MM.1S (cell line): ENCODE measurements around the gene EVI5.

Experiments used
- DNase-seq: peaks from one replicate; pipeline ENCODE4 v3.0.0-alpha.2; 2015
- H2AFZ ChIP-seq: fragments of 300-600 bp; sonication (generic); 2 replicates; pipeline ENCODE4 v1.6.0; 2016; ENCODE audit warnings: antibody characterized with exemption, low read length
- H3F3A ChIP-seq: fragments of 300-600 bp; sonication (generic); 2 replicates; pipeline ENCODE4 v1.6.1; 2016; ENCODE audit warnings: mild to moderate bottlenecking, antibody characterized with exemption, low read length, moderate library complexity, mixed read lengths; ENCODE audit not compliant: insufficient read depth
- H3K27ac ChIP-seq: fragments of 300-600 bp; sonication (generic); 2 replicates; pipeline ENCODE4 v1.5.1; 2016; ENCODE audit warnings: mild to moderate bottlenecking, low read length
- H3K27me3 ChIP-seq: fragments of 300-600 bp; sonication (generic); replicated peaks from 2 replicates; pipeline ENCODE4 v1.6.0; 2016; ENCODE audit warnings: low read length; ENCODE audit not compliant: insufficient read depth
- H3K36me3 ChIP-seq: fragments of 300-600 bp; sonication (generic); replicated peaks from 2 replicates; pipeline ENCODE4 v1.6.1; 2016; ENCODE audit warnings: mild to moderate bottlenecking, low read length, mixed read lengths; ENCODE audit not compliant: insufficient read depth
- H3K4me1 ChIP-seq: fragments of 300-600 bp; sonication (generic); 2 replicates; pipeline ENCODE4 v1.6.1; 2016; ENCODE audit warnings: low read length, mixed read lengths
- H3K4me2 ChIP-seq: fragments of 300-600 bp; sonication (generic); 2 replicates; pipeline ENCODE4 v1.6.0; 2016; ENCODE audit warnings: low read depth, low read length
- H3K4me3 ChIP-seq: fragments of 300-600 bp; sonication (generic); 2 replicates; pipeline ENCODE4 v1.5.1; 2016; ENCODE audit warnings: low read length, mixed read lengths
- H3K79me2 ChIP-seq: fragments of 300-600 bp; sonication (generic); 2 replicates; pipeline ENCODE4 v1.6.1; 2016; ENCODE audit warnings: mixed run types, low read length, mixed read lengths
- H3K9ac ChIP-seq: fragments of 300-600 bp; sonication (generic); 2 replicates; pipeline ENCODE4 v1.6.1; 2016; ENCODE audit warnings: low read length, mixed read lengths
- H3K9me2 ChIP-seq: fragments of 300-600 bp; sonication (generic); replicated peaks from 2 replicates; pipeline ENCODE4 v1.6.1; 2016; ENCODE audit warnings: mild to moderate bottlenecking, low read length, mixed read lengths; ENCODE audit not compliant: insufficient read depth
- H3K9me3 ChIP-seq: fragments of 300-600 bp; sonication (generic); replicated peaks from 2 replicates; pipeline ENCODE4 v1.6.1; 2016; ENCODE audit warnings: mild to moderate bottlenecking, low read length, mixed read lengths; ENCODE audit not compliant: insufficient read depth
- H4K20me1 ChIP-seq: fragments of 300-600 bp; sonication (generic); 2 replicates; pipeline ENCODE4 v1.6.1; 2016; ENCODE audit warnings: mild to moderate bottlenecking, low read length, moderate library complexity, mixed read lengths; ENCODE audit not compliant: insufficient read depth
- EZH2 ChIP-seq: fragments of 300-600 bp; sonication (generic); optimal IDR thresholded peaks from 2 replicates; pipeline ENCODE3; 2017; ENCODE audit warnings: low read depth, mild to moderate bottlenecking, antibody characterized with exemption, low read length, mixed read lengths
- EZH2phosphoT487 ChIP-seq: fragments of 300-600 bp; sonication (generic); IDR thresholded peaks from 2 replicates; pipeline ENCODE4 v1.6.1; 2018; ENCODE audit warnings: antibody characterized with exemption, low read length
- TF ChIP-seq, protein P1 (sequence below): fragments of 300-600 bp; sonication (generic); IDR thresholded peaks from 2 replicates; pipeline ENCODE4 v1.5.1; 2016; ENCODE audit warnings: antibody characterized with exemption, low read length, mixed read lengths

EVI5 gene

DNA sequence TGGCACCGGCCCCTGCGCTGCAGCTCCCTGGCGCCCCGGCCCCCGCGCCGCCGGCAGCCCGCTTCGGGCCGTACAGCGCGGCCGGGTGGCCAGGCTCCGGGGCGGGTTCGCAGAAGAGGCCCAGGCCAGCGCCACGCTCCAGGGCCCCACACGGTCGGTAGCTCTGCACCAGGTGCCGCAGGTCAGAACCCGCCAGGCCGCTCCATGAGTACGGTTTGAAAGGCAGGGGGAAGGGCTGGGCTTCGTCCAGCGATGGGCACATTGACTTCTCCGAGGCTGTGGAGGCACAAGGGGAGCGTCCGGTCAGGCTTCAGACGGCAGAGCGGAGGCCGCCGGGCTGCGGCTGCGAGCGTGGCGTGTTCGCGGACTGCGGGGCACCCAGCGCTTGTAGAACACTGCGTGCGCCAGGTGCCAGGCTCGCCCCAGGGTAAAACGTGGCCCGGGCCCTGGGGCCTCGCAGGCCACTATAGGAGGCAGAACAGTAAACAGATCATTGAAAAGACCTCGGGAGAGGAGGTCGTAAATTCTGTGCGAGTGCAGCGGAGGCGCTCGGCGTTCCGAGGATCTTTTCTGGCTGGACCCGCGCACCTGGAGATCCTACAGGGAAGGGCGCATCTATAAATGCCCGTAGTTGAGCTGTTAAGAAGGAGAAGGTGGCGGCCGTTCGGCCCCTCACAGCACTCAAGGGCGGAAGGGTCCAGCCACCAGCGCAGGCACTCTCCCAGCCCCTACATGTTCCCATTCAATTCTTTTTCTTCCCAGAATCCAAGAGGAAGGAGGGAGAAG lies 303.9 kb downstream of the EVI5 start:
- Histone ChIP-seq H3K36me3 (no peaks in the 10 kb centered on the region), H3K27ac (no peak overlapping the region), H3K9me3 (no peaks in the 10 kb centered on the region), H3K4me2 (no peak overlapping the region), H3F3A (peaks cover 24% of the 10 kb centered on the region), H3K9me2 (no peaks in the 10 kb centered on the region), H3K9ac (no peak overlapping the region), H3K27me3 (no peaks in the 10 kb centered on the region), H2AFZ (no peak overlapping the region), H3K4me1 (no peaks in the 10 kb centered on the region), H3K79me2 (peaks cover 27% of the 10 kb centered on the region), H4K20me1 (no peaks in the 10 kb centered on the region), H3K4me3 (no peak overlapping the region)
- TF ChIP-seq EZH2 = no peak
- TF ChIP-seq, protein P1, sequence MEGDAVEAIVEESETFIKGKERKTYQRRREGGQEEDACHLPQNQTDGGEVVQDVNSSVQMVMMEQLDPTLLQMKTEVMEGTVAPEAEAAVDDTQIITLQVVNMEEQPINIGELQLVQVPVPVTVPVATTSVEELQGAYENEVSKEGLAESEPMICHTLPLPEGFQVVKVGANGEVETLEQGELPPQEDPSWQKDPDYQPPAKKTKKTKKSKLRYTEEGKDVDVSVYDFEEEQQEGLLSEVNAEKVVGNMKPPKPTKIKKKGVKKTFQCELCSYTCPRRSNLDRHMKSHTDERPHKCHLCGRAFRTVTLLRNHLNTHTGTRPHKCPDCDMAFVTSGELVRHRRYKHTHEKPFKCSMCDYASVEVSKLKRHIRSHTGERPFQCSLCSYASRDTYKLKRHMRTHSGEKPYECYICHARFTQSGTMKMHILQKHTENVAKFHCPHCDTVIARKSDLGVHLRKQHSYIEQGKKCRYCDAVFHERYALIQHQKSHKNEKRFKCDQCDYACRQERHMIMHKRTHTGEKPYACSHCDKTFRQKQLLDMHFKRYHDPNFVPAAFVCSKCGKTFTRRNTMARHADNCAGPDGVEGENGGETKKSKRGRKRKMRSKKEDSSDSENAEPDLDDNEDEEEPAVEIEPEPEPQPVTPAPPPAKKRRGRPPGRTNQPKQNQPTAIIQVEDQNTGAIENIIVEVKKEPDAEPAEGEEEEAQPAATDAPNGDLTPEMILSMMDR = no peak
- no peak for TF ChIP-seq EZH2phosphoT487
- DNase-seq = no peak

DNA sequence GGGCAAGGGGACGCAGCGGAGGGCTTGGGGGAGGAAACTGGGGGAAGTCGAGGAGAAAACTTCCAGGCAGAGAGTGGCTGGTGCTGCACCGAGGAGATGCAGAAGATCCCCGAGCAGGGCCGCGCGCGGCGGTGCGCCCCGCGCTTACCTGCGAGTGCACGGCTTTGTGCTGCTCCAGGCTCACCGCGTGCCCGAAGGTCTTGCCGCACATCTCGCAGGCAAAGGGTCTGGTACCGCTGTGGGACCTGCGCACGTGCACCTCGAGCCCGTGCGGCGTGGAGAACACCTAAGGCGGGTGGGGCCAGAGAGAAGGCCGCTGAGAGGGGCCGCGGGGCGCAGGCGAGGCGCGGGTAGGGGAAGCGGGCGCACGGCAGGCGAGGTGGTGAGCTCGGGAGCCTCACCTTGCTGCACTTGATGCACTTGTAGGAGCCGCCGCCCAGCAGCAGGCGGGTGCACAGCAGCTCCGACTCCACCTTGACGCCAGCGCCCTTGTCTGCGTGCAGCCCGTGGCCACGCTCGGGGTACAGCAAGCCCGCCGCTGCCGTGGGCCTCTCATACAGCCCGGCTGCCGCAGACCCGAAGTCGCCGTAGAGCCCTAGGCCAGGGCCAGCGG lies 304.6 kb downstream of the EVI5 start:
- peaks cover 17% of the 10 kb centered on the region for H3F3A ChIP-seq
- no peaks in the 10 kb centered on the region for H3K36me3 ChIP-seq
- peaks cover 27% of the 10 kb centered on the region for H3K79me2 ChIP-seq
- H3K9me3 ChIP-seq = no peaks in the 10 kb centered on the region
- H4K20me1 ChIP-seq = no peaks in the 10 kb centered on the region
- H3K27me3 ChIP-seq = no peaks in the 10 kb centered on the region
- H3K4me2 ChIP-seq = no peak overlapping the region
- no peak overlapping the region for H3K9ac ChIP-seq
- H2AFZ ChIP-seq = no peak overlapping the region
- H3K9me2 ChIP-seq = no peaks in the 10 kb centered on the region
- DNase-seq = no peak
- TF ChIP-seq EZH2phosphoT487 (no peak), EZH2 (no peak)
- TF ChIP-seq, protein P1 = no peak
- H3K4me1 ChIP-seq = no peaks in the 10 kb centered on the region
- H3K4me3 ChIP-seq = no peak overlapping the region
- no peak overlapping the region for H3K27ac ChIP-seq

DNA sequence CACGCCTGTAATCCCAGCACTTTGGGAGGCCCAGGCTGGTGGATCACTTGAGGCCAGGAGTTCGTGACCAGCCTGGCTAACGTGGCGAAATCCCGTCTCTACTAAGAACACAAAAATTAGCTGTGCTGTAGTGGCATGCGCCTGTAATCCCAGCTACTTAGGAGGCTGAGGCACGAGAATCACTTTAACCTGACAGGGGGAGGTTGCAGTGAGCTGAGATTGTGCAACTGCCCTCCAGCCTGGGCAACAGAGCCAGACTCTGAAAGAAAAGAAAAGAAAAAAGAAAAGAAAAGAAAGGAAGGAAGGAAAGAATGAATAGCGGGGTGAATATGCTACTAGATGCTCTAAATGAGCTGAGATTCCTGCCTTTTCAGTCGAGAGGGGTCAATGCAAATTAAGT lies 305.3 kb downstream of the EVI5 start:
- H3K9ac ChIP-seq = no peak overlapping the region
- no peak overlapping the region for H3K4me2 ChIP-seq
- no peak for TF ChIP-seq EZH2
- no peak overlapping the region for H3K27ac ChIP-seq
- no peak overlapping the region for H2AFZ ChIP-seq
- H3K36me3 ChIP-seq = no peaks in the 10 kb centered on the region
- DNase-seq = no peak
- H3K79me2 ChIP-seq = peaks cover 27% of the 10 kb centered on the region
- H3F3A ChIP-seq = peaks cover 10% of the 10 kb centered on the region; the same call in 1 of the 2 replicates
- H3K4me3 ChIP-seq = no peak overlapping the region
- H3K9me2 ChIP-seq = no peaks in the 10 kb centered on the region
- no peaks in the 10 kb centered on the region for H3K27me3 ChIP-seq
- no peaks in the 10 kb centered on the region for H3K4me1 ChIP-seq
- H3K9me3 ChIP-seq = no peaks in the 10 kb centered on the region
- H4K20me1 ChIP-seq = no peaks in the 10 kb centered on the region

DNA sequence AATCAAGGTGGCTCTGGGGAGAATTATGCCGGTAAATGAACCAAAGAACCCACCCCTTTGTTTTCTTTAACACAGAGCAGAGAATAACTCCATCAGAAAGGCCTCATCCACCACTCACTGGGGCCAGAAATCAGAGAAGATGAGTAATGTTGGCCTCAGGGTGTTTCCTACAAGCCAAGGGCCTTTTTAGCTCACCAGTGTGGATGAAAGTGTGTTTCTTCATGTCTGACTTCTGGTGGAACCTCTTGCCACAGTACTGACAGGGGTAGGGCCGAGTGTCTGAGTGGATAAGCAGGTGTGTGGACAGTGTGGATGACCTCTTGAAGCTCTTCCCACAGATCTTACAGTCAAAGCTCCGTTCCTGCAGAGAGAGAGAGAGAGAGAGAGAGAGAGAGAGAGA lies 306.5 kb downstream of the EVI5 start:
- no peaks in the 10 kb centered on the region for H3K4me1 ChIP-seq
- peaks cover 26% of the 10 kb centered on the region for H3K79me2 ChIP-seq
- H4K20me1 ChIP-seq = no peaks in the 10 kb centered on the region
- TF ChIP-seq, protein P1 = no peak
- no peak for TF ChIP-seq EZH2phosphoT487
- TF ChIP-seq EZH2 = no peak
- no peak overlapping the region for H3K27ac ChIP-seq
- H3K4me3 ChIP-seq = no peak overlapping the region
- no peak for DNase-seq
- no peaks in the 10 kb centered on the region for H3K27me3 ChIP-seq
- H3K36me3 ChIP-seq = no peaks in the 10 kb centered on the region
- H3F3A ChIP-seq = no peaks in the 10 kb centered on the region
- no peak overlapping the region for H2AFZ ChIP-seq
- no peak overlapping the region for H3K4me2 ChIP-seq
- no peaks in the 10 kb centered on the region for H3K9me3 ChIP-seq
- no peaks in the 10 kb centered on the region for H3K9me2 ChIP-seq
- no peak overlapping the region for H3K9ac ChIP-seq
